ENCODE measurements around the gene INSC. TPM values are rescaled to one million over a fixed set of nuclear protein-coding genes. Genes with fewer than 3 reads are reported as not detected.

Gene INSC
- total and polyA plus RNA-seq, 2 of the 8 experiments (the other 6 are each of a cell fraction or from before 2014, with no cell fraction given): 0.58 to 0.59 TPM

GRCh38 chr11:15139096-15139770 is 24.5 kb downstream of the INSC start:
- Histone ChIP-seq H3K18ac (ENCODE audit: extremely low read depth, low read length) (no peak overlapping the region), H3K79me1 (ENCODE audit: low read depth, low read length) (no peaks in the 10 kb centered on the region), H2BK15ac (ENCODE audit: low read length) (no peak overlapping the region), H3K4ac (replicated peaks; ENCODE audit: insufficient read length, low read depth, low read length) (no peak overlapping the region), H3K56ac (replicated peaks; ENCODE audit: insufficient read length, low read depth, low read length) (no peak overlapping the region), H2BK20ac (ENCODE audit: low read length) (no peak overlapping the region), H3K4me2 (ENCODE audit: insufficient read depth in 1 of 2, low read depth in 2 of 2, low read length in 2 of 2) (no peak overlapping the region), H3K27ac (ENCODE audit: low read depth, low read length) (no peak overlapping the region), H4K8ac (ENCODE audit: extremely low read depth, insufficient read depth, low read length) (no peak overlapping the region), H3K36me3 (ENCODE audit: control insufficient read depth in 2 of 4, insufficient read depth in 4 of 4, low read length in 3 of 4) (no peaks in the 10 kb centered on the region), H2BK12ac (ENCODE audit: low read depth, low read length) (no peak overlapping the region), H3K14ac (ENCODE audit: insufficient read length) (no peak overlapping the region), H2BK120ac (replicated peaks; ENCODE audit: low read depth, low read length) (no peak overlapping the region), H4K20me1 (replicated peaks in 1 of 2; ENCODE audit: control insufficient read depth in 1 of 2, insufficient read depth in 2 of 2, low read length in 2 of 2) (no peaks in the 10 kb centered on the region), H3K23me2 (ENCODE audit: low read depth, low read length) (no peaks in the 10 kb centered on the region), H3K9ac (replicated peaks in 1 of 4; ENCODE audit: extremely low read depth in 1 of 4, low read depth in 3 of 4, low read length in 3 of 4) (no peak overlapping the region), H4K91ac (replicated peaks; ENCODE audit: insufficient read length, low read length) (no peak overlapping the region), H4K5ac (ENCODE audit: insufficient read length, low read depth, low read length) (no peak overlapping the region), H3K4me3 (ENCODE audit: extremely low read depth in 1 of 4, insufficient read depth in 2 of 4, low read depth in 3 of 4, low read length in 4 of 4) (no peak overlapping the region), H2AK5ac (ENCODE audit: low read depth, low read length) (no peak overlapping the region), H3K27me3 (replicated peaks in 1 of 4; ENCODE audit: control insufficient read depth in 3 of 4, extremely low read depth in 1 of 4, insufficient read depth in 3 of 4, low read length in 3 of 4) (no peaks in the 10 kb centered on the region), H2AFZ (ENCODE audit: low read length) (no peak overlapping the region), H3K9me3 (ENCODE audit: insufficient read depth in 2 of 2, low read depth in 1 of 2, low read length in 1 of 2) (no peaks in the 10 kb centered on the region), H3K4me1 (replicated peaks in 1 of 4; ENCODE audit: control insufficient read depth in 3 of 4, insufficient read depth in 4 of 4, low read length in 3 of 4) (peaks cover 0 to 7% (median 3%) of the 10 kb centered on the region in 4 experiments; a peak in 3 of 7 replicates), H3K23ac (ENCODE audit: insufficient read length) (no peak overlapping the region), H2BK5ac (ENCODE audit: low read depth, low read length) (no peak overlapping the region), H3K79me2 (ENCODE audit: control insufficient read depth in 1 of 2, insufficient read depth in 2 of 2, low read length in 2 of 2) (no peaks in the 10 kb centered on the region)
- CTCF ChIA-PET (ENCODE audit: partially characterized antibody): interaction anchor here (0.8 to 9.8 kb wide), 9 partner anchors 15 to 231 kb away, joined by 3 to 107 read pairs (median 5); partner anchors contain the start of gene INSC
- POLR2A ChIA-PET (ENCODE audit: partially characterized antibody): interaction anchor here (1.1 kb wide), 1 partner anchor 12 kb away, joined by 3 read pairs; no protein-coding TSS in a partner anchor
- FAIRE-seq (no peak), DNase-seq (ENCODE audit: low read depth in 1 of 2, low spot score in 2 of 2) (no peak)
- 88% methylated on average over 5 of the region's 5 CpGs; no CpG with 5 or more reads in 1 of the 2 experiments for WGBS, 2 experiments (ENCODE audit: extremely low coverage in 1 of 2, insufficient coverage in 1 of 2, insufficient read length in 1 of 2, insufficient replicate concordance in 2 of 2, low coverage in 1 of 2, low lambda C conversion rate in 2 of 2, missing lambda C conversion rate in 1 of 2)
- TF ChIP-seq TAF7 (optimal IDR thresholded peaks at IDR 0.05; ENCODE audit: borderline replicate concordance, low read depth, low read length): no peak
- TF ChIP-seq TEAD4 (IDR thresholded peaks at IDR 0.05; ENCODE audit: low read depth, low read length): no peak
- TF ChIP-seq CTCF (IDR thresholded peaks at IDR 0.05; ENCODE audit: control extremely low read depth in 1 of 3, insufficient read depth in 1 of 3, low read depth in 1 of 3, low read length in 3 of 3): no peak
- no peak for TF ChIP-seq MAFK (IDR thresholded peaks at IDR 0.05; ENCODE audit: low read depth, low read length)
- TF ChIP-seq MAX (IDR thresholded peaks at IDR 0.05): no peak
